Body of pancreas (tissue), 4 donors: ENCODE data around the gene SYT13. TPM values are rescaled to one million over a fixed set of nuclear protein-coding genes. Genes with fewer than 3 reads are reported as not detected.

ENCODE experiments used
- ATAC-seq: fragments of 150-250 bp; one replicate; pipeline ENCODE4 v1.9.1; 2016
- DNase-seq, 4 donors: peaks; one replicate each; pipeline ENCODE4 v3.0.0-alpha.2; 2019
- H3K27ac ChIP-seq, 4 donors: fragments of 200-600 bp; sonication (generic); 1 replicate in 3 of 4; 2 replicates in 1 of 4; pipeline versions ENCODE4 v1.5.1 to v1.6.1; 2016 to 2019; ENCODE audit warnings: mild to moderate bottlenecking in 1 of 4, mixed read lengths in 1 of 4, moderate library complexity in 1 of 4
- H3K27me3 ChIP-seq, 2 donors: fragments of 200-600 bp; sonication (generic); one replicate each; pipeline ENCODE4 v1.6.0; 2016; ENCODE audit warnings: mild to moderate bottlenecking in 1 of 2
- H3K36me3 ChIP-seq, 2 donors: fragments of 200-600 bp; sonication (generic); replicated peaks in 1 of 2; 2 replicates each; pipeline ENCODE4 v1.5.1; 2016; ENCODE audit warnings: low read depth in 2 of 2; ENCODE audit not compliant: insufficient read depth in 1 of 2
- H3K4me1 ChIP-seq: fragments of 200-600 bp; sonication (generic); one replicate; pipeline ENCODE4 v1.6.0; 2016
- H3K4me3 ChIP-seq, 2 donors: fragments of 200-600 bp; sonication (generic); 1 replicate in 1 of 2; 2 replicates in 1 of 2; pipeline ENCODE4 v1.5.1; 2016 to 2019
- H3K9me3 ChIP-seq, 3 donors: fragments of 200-600 bp; sonication (generic); 1 replicate in 2 of 3; 2 replicates in 1 of 3; pipeline ENCODE4 v1.5.1; 2016
- CTCF ChIP-seq, 7 experiments: fragments of 450-650 bp in 4 of 7; fragments of 200-600 bp in 3 of 7; sonication (generic) in 3 of 7; IDR thresholded peaks; one replicate each; pipeline ENCODE4 v1.5.1; 2016 to 2019; ENCODE audit warnings: antibody characterized with exemption in 7 of 7
- POLR2A ChIP-seq, 3 donors: fragments of 450-650 bp; IDR thresholded peaks; one replicate each; pipeline ENCODE4 v1.6.1; 2016; ENCODE audit warnings: antibody characterized with exemption in 3 of 3, mild to moderate bottlenecking in 2 of 3
- WGBS, 2 donors: methylation state at CpG; one replicate each; pipeline ENCODE4 v1.1.5; 2017; 5-methylcytosine and 5-hydroxymethylcytosine counted together
- intact Hi-C: fragments of 100-400 bp; cut with DNase I; formaldehyde crosslinking; loops from one replicate; pipeline ENCODE4 v1.15.1; 2023
- total RNA-seq, 2 donors: library from RNA; depleted of rRNA; stranded (reverse); fragments of >200 nt; gene quantifications; one replicate each; pipeline ENCODE4 v1.1.0, GENCODE V29; 2016

SYT13 gene
- total RNA-seq, result 1 to 10 TPM; 6.7 to 9.9 TPM

GRCh38 chr11:45285930-45286632 is at the start of gene SYT13:
SYT13 (minus strand) TSS chr11:45286341; CDS start chr11:45286207, 134 bp downstream.
- intact Hi-C loops, result no loop called here
- Histone ChIP-seq H3K9me3 (no peaks in the 10 kb centered on the region), H3K4me3 (peak within 1 kb of the TSS in 1 of 2 donors; percentile 0), H3K36me3 (no peaks in the 10 kb centered on the region), H3K27me3 (peaks cover 0 to 11% of the 10 kb centered on the region in 2 donors), H3K27ac (peak within 1 kb of the TSS in 1 of 4 donors; percentile 24), H3K4me1 (peaks cover 9% of the 10 kb centered on the region)
- whole genome bisulfite sequencing, 2 donors, result 3 to 25% methylated on average over 6 to 48 of the region's 50 CpGs
- ATAC-seq (peak; percentile 80), DNase-seq (peak; percentile 42 to 75 (median 64))
- no peak for TF ChIP-seq CTCF (IDR thresholded peaks at IDR 0.05)
- TF ChIP-seq POLR2A (IDR thresholded peaks at IDR 0.05), result peak in 2 of 3 donors; percentile 13 to 35

GRCh38 chr11:45335434-45335833 is 49.3 kb upstream of the SYT13 start:
- H3K4me1 ChIP-seq, result peaks cover 18% of the 10 kb centered on the region
- no peaks in the 10 kb centered on the region for H3K36me3 ChIP-seq
- no peak overlapping the region for H3K4me3 ChIP-seq
- no peak for TF ChIP-seq POLR2A (IDR thresholded peaks at IDR 0.05)
- no peak for TF ChIP-seq CTCF (IDR thresholded peaks at IDR 0.05)
- no peak overlapping the region for H3K27ac ChIP-seq
- H3K27me3 ChIP-seq, result no peaks in the 10 kb centered on the region
- no peaks in the 10 kb centered on the region for H3K9me3 ChIP-seq
- DNase-seq (no peak), ATAC-seq (no peak)
- intact Hi-C loops, result no loop called here

DNA sequence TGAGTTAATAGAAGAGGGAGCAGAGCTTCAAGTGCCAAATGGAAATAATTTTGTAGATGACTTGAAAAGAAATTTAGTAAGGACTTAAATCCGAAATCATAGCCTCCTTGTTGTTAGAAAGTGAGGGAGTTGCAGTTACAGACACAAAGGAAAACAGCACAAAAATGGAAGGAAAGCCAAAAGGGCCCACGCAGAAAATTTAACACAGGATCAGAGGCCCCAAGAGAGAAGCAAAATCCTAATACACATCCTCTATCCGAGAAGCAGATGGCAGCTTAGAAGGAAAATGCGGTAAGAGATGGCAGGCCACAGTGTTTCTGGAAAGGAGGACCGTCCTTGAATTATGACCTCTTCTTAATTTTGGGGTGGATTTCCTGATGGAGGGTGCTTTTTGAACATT is 48.7 kb upstream of the SYT13 start:
- 82 to 87% methylated on average over 5 of the region's 5 CpGs for WGBS, 2 donors
- Histone ChIP-seq H3K27ac (no peak overlapping the region), H3K27me3 (no peaks in the 10 kb centered on the region), H3K9me3 (no peaks in the 10 kb centered on the region), H3K36me3 (no peaks in the 10 kb centered on the region), H3K4me1 (peaks cover 12% of the 10 kb centered on the region), H3K4me3 (no peak overlapping the region)
- DNase-seq (no peak), ATAC-seq (no peak)
- intact Hi-C loops, result loop anchor here (5.0 kb wide), 1 partner anchor 223 kb away; no protein-coding TSS in a partner anchor
- TF ChIP-seq CTCF (IDR thresholded peaks at IDR 0.05) (no peak), POLR2A (IDR thresholded peaks at IDR 0.05) (no peak)

GRCh38 chr11:45334410-45334809 is 48.3 kb upstream of the SYT13 start:
- Histone ChIP-seq H3K27me3 (no peaks in the 10 kb centered on the region), H3K27ac (no peak overlapping the region), H3K36me3 (no peaks in the 10 kb centered on the region), H3K4me3 (no peak overlapping the region), H3K9me3 (no peaks in the 10 kb centered on the region), H3K4me1 (peaks cover 10% of the 10 kb centered on the region)
- intact Hi-C loops, result loop anchor here (5.0 kb wide), 1 partner anchor 222 kb away; no protein-coding TSS in a partner anchor
- TF ChIP-seq CTCF (IDR thresholded peaks at IDR 0.05) (no peak), POLR2A (IDR thresholded peaks at IDR 0.05) (no peak)
- DNase-seq (no peak), ATAC-seq (no peak)
- 91 to 94% methylated on average over 10 of the region's 10 CpGs for WGBS, 2 donors
